Fibroblast of villous mesenchyme (primary cell): ENCODE data around the gene HERC2. TPM values are rescaled to one million over a fixed set of nuclear protein-coding genes. Genes with fewer than 3 reads are reported as not detected.
"Not testable (repeated sequence)": the region's sequence is repeated elsewhere in the genome, so short reads cannot be mapped to it uniquely, and the experiment has no call there.

Experiments
- DNase-seq: peaks from one replicate; pipeline ENCODE4 v3.0.0-alpha.2; 2010; ENCODE audit warnings: low read depth
- H3K4me3 ChIP-seq: 2 replicates; pipeline ENCODE4 v1.5.1; 2011; ENCODE audit warnings: low read depth, mild to moderate bottlenecking, low read length
- CTCF ChIP-seq: IDR thresholded peaks from 2 replicates; pipeline ENCODE4 v1.5.1; 2012; ENCODE audit warnings: low read depth, mild to moderate bottlenecking, low read length; ENCODE audit not compliant: insufficient read depth
- total RNA-seq: library from RNA; depleted of rRNA; stranded (reverse); fragments of >200 nt; gene quantifications from 2 replicates; pipeline ENCODE4 v1.2.3, GENCODE V29; 2012

HERC2 gene
- total RNA-seq, 1 donor: 41.0 TPM

GRCh38 chr15:28289694-28290463 is 32.1 kb downstream of the HERC2 start:
- H3K4me3 ChIP-seq: no peak overlapping the region
- no peak for DNase-seq
- no peak for TF ChIP-seq CTCF

- not testable (repeated sequence) for H3K4me3 ChIP-seq
- DNase-seq: peak; percentile 21
Observed at GRCh38 chr15:28288830-28289693, 32.9 kb downstream of the HERC2 start.

GRCh38 chr15:28286659-28287058 is 35.3 kb downstream of the HERC2 start:
- DNase-seq, H3K4me3 ChIP-seq: not testable (repeated sequence)

- no peak for DNase-seq
- TF ChIP-seq CTCF: no peak
- H3K4me3 ChIP-seq: no peak overlapping the region
Observed at GRCh38 chr15:28286031-28286430, 35.9 kb downstream of the HERC2 start.

GRCh38 chr15:28281876-28282275 is 40.1 kb downstream of the HERC2 start:
- peak; percentile 27 for DNase-seq
- H3K4me3 ChIP-seq: no peak overlapping the region
- TF ChIP-seq CTCF: no peak

GRCh38 chr15:28274635-28275034 is 47.3 kb downstream of the HERC2 start:
- DNase-seq: no peak
- H3K4me3 ChIP-seq: no peak overlapping the region
- no peak for TF ChIP-seq CTCF

- H3K4me3 ChIP-seq: no peak overlapping the region
- no peak for TF ChIP-seq CTCF
- DNase-seq: no peak
Observed at GRCh38 chr15:28273873-28274610, 47.9 kb downstream of the HERC2 start.
